NCI-H69 (cell line): ENCODE data around the gene OR6C76.
"Not testable (repeated sequence)": the region's sequence is repeated elsewhere in the genome, so short reads cannot be mapped to it uniquely, and the experiment has no call there.

Experiments used
- DNase-seq: peaks from one replicate; lab custom pipeline; 2025; lab: John Stamatoyannopoulos, UW

The OR6C76 gene

DNA sequence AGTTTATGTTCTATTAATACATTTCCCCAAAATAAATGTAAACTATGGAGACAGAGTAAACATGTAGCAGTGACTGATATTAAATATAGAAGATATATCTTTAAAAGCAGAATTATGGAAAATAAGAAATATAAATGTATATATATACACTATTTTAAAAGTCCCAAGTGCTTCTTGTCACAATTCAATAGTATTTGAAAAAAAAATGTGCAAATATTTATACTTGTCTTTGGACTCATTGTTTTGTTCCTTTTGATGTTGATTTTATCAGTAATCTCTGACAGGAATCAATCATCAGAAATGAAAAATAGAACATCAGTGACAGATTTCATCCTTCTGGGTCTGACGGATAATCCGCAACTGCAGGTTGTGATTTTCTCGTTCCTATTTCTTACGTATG is at the start of gene OR6C76:
Gene OR6C76, plus strand, starts transcription at position 301 of the 400 bp plus-strand sequence. Its CDS starts 0 bp downstream, at position 301.
- no peak for DNase-seq

GRCh38 chr12:55385891-55386290 is 40.2 kb upstream of the OR6C76 start:
- DNase-seq, result no peak

DNA sequence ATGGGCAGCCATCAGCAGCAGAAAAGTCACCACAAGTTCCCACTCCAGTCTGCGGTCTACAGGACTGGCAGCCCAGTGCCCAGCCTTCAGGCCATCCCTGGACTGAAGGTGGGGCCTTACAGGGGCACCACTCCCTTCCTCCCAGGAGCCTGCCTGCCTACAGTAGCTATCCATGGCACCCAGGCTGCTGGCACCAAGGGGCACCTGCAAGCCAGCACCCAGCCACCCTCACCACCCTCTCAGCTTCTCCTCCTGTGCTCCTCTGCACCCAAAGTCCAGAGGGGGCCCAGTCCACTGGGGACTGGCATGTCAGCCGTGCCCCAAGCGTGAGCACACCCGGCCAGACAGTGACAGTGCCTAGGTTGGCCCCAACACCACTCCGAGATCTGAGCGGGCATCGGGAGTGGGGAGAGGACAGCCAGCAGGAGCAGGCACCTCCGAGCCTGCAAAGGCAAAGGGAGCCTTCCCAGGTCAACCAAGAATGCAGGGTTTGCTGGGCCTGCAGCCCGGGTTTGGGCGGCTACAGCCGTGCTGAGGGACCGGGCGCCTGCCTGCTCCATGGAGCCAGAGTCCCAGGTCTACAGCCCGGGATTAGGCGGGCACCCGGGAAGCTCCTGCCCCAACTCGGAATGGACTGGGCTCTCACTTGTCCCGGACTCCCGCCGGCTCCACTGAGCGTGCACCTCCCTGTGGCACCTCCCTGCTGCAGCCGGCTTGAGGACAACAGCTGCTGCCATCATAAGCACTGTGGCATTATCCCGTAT is 33.8 kb upstream of the OR6C76 start:
- no peak for DNase-seq

DNA sequence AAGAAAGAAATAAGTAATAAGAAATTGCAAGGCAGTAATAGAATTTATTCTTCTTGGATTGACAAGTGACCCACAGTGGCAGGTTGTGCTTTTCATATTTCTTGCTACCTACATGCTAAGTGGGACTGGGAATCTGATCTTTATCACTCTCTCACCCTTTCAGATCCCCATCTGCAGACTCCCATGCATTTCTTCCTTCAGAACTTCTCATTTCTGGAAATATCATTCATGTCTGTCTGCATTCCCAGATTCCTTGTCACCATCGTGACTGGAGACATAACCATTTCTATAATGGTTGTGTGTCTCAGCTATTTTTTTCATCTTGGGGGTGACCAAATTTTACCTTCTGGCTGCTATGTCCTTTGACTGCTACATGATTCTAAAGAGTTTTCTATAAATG is 29.7 kb upstream of the OR6C76 start:
- DNase-seq, result no peak

- no peak for DNase-seq
Measured at GRCh38 chr12:55400229-55400628, 25.8 kb upstream of the OR6C76 start, which contains the start of gene OR6C65. Gene OR6C65 (plus strand): TSS chr12:55400529. CDS start chr12:55400529, 0 bp downstream.

- DNase-seq, result no peak
Measured at GRCh38 chr12:55407866-55408265, 18.2 kb upstream of the OR6C76 start.

- not testable (repeated sequence) for DNase-seq
Measured at GRCh38 chr12:55409133-55409532, 16.9 kb upstream of the OR6C76 start.

DNA sequence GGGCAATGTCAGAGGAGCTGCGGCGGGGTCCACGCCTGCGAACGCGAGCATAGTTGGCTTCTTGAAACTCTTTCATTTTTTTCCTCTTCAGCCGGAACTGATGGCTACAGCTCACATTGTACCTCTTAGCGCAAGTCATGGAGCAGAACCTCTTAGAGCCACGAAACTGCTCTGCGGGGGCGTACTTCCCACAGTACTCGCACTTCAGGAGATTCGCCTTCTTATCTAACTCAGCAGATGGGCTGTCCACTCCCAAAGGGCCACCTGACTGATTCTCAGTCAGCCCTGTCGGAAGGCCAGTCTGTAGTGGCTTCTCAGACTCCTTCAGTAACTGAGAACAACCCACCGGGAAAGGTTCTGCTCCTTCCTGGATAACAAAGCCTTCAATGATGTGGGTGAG is 13.9 kb upstream of the OR6C76 start:
- DNase-seq, result not testable (repeated sequence)

- DNase-seq, result not testable (repeated sequence)
Measured at GRCh38 chr12:55413498-55414388, 12.3 kb upstream of the OR6C76 start.

- not testable (repeated sequence) for DNase-seq
Measured at GRCh38 chr12:55414396-55414823, 11.6 kb upstream of the OR6C76 start.

DNA sequence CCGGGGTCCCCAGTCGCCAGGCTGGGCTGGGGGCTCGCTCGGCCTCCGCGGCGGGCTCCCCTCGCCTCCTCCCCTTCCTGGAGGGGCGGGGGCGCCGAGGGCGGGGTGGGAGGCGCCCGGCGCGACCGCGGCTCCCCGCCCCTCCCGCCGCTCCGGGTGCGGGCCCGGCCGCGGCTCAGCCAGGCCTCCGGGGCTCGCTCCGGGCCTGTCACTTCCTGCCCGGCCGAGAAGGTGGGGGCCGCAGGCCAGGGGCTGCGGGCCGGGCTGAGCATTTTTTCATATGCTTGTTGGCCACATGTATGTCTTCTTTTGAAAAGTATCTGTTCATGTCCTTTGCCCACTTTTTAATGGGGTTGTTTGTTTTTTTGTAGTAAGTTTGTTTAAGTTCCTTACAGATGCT is 11.2 kb upstream of the OR6C76 start:
- not testable (repeated sequence) for DNase-seq

DNA sequence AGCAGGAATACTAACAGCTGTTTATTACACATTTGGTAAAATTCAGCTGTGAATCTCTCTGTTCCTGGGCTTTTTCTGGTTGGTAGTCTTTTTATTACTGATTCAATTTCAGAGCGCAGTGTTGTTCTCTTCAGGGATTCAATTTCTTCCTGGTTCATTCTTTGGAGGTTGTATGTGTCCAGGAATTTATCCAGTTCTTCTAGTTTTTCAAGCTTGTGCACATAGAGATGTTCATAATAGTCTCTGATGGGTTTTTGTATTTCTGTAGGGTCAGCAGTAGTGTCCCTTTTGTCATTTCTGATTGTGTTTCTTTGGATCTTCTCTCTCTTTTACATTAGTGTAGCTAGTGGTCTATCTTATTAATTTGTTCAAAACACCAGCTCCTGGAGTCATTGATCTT is 9.1 kb upstream of the OR6C76 start:
- DNase-seq, result no peak

- DNase-seq, result no peak
Measured at GRCh38 chr12:55420307-55420962, 5.6 kb upstream of the OR6C76 start.

DNA sequence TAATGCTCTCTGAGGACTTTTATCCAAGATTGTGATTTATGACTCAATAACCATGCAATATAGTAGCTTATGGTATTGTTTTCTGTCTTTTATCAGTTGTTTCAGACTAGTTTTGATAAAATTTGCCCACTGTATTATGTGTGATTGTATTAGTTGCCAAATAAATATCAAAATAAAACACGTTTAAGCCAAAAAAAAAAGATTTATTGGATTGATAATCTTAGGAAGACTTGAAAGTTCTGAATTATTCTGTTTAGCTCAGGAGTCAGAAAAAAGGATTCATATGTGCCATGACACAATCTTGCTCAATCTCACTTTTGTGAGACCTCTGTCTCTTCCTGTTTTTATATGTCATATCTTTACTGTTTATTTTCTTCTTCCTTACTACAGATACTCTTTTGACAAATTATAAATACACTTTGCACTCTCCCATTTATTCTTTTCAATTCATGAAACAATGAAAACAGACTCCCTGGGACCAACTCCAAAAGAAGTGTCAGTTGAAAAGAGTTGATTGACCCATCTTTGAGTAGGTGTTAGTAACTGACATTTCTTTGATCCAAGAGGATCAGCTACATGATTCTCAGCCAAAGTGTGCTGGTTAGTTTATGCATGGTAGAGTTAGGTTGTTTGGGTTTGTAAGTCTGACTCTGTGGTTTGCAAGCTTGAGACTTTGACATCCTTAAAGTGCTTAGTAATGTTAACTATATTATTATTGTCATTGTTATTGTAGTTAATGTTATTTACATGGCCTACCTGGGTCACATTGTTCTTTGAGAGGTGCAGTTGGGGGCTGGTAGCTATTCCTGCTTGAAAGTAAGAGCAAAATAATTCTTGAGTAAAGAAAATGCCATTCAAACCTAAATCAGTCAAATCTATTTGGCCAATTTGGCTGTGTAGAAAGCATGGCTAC is 2.5 kb downstream of the OR6C76 start:
- DNase-seq, result no peak

GRCh38 chr12:55441233-55441632 is 15.2 kb downstream of the OR6C76 start:
- DNase-seq, result not testable (repeated sequence)

GRCh38 chr12:55443776-55444175 is 17.7 kb downstream of the OR6C76 start, which contains the start of gene OR6C2:
Gene OR6C2 (plus strand): TSS chr12:55444076. CDS start chr12:55452214, 8,138 bp downstream.
- no peak for DNase-seq

DNA sequence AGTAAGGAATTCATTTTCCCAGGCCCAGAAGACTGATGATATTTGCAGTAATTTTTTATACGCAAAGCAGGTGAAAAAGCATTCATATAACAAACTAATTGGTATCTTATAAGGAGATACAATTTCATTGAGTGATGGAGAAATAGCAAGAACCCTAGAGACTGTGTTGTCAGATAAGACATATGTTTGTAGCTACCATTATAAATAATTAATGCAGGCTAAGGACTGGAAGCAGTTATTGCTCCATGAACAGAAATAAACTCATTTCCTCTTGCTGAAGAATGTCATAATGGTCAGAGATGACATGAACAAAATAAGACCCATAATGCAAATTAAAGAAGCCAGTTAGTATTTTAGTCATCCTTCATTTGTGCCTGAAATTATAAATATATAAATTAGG is 19.3 kb downstream of the OR6C76 start:
- DNase-seq, result no peak

DNA sequence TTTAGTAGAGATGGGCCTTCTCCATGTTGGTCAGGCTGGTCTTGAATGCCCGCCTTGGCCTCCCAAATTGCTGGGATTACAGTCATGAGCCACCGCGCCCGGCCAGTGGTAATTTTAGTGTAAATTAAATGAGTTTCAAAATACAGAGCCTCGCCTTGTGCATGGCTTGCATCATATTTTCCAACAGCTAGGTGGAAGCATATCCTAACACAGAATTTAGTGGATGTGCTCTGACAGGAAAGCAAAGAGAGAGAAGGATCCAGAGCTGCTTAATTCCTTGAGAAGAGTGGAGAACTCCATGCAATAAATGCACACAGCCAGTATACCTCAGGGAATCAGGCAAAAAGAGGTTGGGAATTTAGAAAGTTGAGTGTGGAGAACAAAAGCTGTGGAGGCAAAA is 20.3 kb downstream of the OR6C76 start:
- DNase-seq, result no peak

DNA sequence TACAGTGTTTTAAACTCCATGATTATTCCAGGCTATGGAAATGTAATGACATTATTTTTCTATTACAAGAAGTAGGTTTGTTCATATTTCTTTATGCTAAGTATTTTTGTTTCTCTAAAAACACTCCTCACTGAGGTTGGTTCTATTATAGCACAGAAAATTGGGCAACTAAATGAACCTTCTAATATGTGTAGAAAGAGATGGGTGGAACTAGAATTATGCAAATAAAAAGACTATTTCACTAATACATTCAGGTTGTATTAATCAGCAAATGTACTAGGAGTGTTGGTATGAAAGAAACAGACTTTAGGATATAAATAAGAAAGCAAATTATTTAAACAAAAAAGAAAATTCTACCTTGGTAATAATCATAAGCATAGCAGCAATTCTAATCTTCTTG is 22.8 kb downstream of the OR6C76 start:
- DNase-seq, result no peak

DNA sequence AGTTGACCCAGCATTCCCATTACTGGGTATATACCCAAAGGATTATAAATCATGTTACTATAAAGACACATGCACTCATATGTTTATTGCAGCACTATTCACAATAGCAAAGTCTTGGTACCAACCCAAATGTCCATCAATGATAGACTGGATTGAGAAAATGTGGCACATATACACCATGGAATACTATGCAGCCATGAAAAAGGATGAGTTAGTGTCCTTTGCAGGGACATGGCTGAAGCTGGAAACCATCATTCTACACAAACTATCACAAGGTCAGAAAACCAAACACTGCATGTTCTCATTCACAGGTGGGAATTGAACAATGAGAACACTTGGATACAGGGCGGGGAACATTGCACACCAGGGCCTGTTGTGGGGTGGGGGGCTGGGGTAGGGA is 38.9 kb downstream of the OR6C76 start:
- DNase-seq, result not testable (repeated sequence)

DNA sequence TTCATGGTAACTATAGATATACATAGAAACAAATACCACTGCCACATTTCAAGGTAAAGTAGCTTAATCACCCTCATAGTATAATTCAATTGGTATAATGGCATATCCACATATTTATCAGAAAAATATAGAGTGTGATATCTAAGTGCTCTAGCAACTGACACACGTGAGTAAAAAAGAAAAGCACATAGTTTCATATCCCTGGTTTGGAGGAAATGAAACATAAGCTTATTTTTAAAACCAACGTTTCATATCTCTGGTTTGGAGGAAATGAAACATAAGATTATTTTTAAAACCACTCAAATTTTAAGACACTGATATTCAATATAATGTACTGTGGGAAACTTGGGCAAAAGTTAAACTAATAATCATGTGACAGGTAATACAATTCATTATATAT is 41.8 kb downstream of the OR6C76 start:
- no peak for DNase-seq
